Fibroblast of lung (primary cell): ENCODE measurements around the gene RPSA.
"Not testable (repeated sequence)": the region's sequence is repeated elsewhere in the genome, so short reads cannot be mapped to it uniquely, and the experiment has no call there.

Experiments
- CTCF ChIP-seq, 2 donors: IDR thresholded peaks in 1 of 2; conservative IDR thresholded peaks in 1 of 2; 1 replicate in 1 of 2; 2 replicates in 1 of 2; pipeline ENCODE4 v1.5.1; 2011 to 2012; ENCODE audit warnings: low read length in 2 of 2, control low read depth in 1 of 2, inconsistent platforms in 1 of 2, low read depth in 1 of 2, mild to moderate bottlenecking in 1 of 2
- EZH2 ChIP-seq: IDR thresholded peaks from 2 replicates; pipeline ENCODE4 v1.5.1; 2012; ENCODE audit warnings: low read length, control low read depth, mild to moderate bottlenecking; ENCODE audit errors: missing control alignments

GRCh38 chr3:39415302-39415701 is 8.8 kb downstream of the RPSA start:
- TF ChIP-seq CTCF (conservative IDR thresholded peaks at IDR 0.05 in 1 of 2, IDR thresholded peaks at IDR 0.05 in 1 of 2; ENCODE audit: low read depth in 1 of 2, low read length in 2 of 2); EZH2: not testable (repeated sequence)
